HG03139 (cell line): ENCODE data around the gene KRT31.
"Not testable (repeated sequence)": the region's sequence is repeated elsewhere in the genome, so short reads cannot be mapped to it uniquely, and the experiment has no call there.

Experiments
- ATAC-seq: cut with Tn5 transposase; IDR thresholded peaks from one replicate; pipeline ENCODE4 v1.9.1; 2021; ENCODE audit not compliant: unreplicated experiment

Gene KRT31

GRCh38 chr17:41396996-41397660 lies at the start of gene KRT31:
Gene KRT31 (minus strand): TSS chr17:41397608. CDS start chr17:41397539, 69 bp downstream.
- ATAC-seq = no peak

GRCh38 chr17:41446806-41447205 lies 49.4 kb upstream of the KRT31 start:
- ATAC-seq = no peak

DNA sequence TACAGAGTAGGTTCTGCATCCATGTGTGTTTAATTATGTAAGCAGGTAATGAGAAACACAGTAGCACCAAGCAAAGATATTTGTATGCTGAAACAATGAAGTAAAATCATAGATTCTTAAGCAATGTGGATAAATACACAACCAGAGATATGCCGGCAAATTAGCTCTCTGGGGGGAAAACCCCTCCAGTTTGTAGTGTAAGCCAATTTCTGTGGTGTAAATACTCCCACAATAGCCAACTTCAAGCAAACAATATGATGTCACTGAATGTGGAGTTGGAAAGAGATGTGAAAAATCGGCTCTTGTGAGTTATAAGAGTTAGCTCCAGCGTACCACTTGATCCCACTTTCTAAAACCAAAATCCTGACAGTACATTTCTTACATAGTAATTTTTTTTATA lies 47.2 kb upstream of the KRT31 start:
- no peak for ATAC-seq

GRCh38 chr17:41444186-41444585 lies 46.8 kb upstream of the KRT31 start:
- ATAC-seq = no peak

GRCh38 chr17:41442739-41443138 lies 45.3 kb upstream of the KRT31 start:
- ATAC-seq = no peak

DNA sequence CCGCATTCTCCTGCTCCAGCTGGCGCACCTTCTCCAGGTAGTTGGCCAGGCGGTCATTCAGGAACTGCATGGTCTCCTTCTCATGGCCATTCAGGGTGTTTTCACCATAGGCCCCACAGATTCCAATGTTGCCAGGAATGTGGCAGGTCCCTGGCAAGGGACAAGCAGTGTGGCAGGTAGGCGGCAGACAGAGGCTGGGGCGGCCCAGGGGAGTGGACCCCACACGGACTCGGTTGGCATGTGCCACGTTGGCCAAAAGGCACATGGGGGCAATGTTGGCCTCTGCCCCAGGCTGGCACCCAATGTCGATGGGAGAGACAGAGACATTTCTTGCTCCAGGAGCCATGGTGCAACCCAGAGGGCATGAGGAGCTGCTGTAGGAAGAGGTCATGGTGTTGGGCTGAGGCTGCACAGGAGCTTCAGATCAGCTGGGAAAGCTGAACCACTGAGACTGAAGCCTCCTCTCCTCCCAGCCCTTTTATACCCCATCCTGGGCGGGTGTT lies 43.2 kb upstream of the KRT31 start, which contains the start of gene KRT38:
Gene KRT38, minus strand, starts transcription at position 453 of the 503 bp plus-strand sequence. Its CDS starts 62 bp downstream, at position 391.
- ATAC-seq = no peak

- no peak for ATAC-seq
Observed at GRCh38 chr17:41439375-41439774, 42.0 kb upstream of the KRT31 start.

GRCh38 chr17:41437769-41438168 lies 40.4 kb upstream of the KRT31 start:
- ATAC-seq = no peak

GRCh38 chr17:41437254-41437653 lies 39.8 kb upstream of the KRT31 start:
- ATAC-seq = no peak

DNA sequence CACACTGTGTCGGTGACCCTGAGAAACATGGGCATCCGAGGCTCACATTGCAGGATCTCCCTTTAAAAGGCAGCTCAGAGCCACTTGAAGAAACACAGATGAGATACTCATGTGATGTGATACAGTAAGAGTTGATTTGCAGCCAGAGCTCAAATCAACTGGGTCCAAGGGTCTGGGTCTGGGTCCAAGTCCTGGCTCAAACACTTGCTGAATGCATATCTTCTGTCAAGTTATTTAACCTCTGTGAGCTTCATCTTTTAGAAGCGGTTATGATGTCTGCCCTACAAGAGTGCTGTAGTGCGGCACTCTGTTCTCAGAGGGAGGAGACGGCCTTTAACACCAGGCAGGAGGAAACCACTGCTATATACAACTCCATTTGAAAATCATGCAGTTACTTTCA lies 37.0 kb upstream of the KRT31 start:
- ATAC-seq = no peak

GRCh38 chr17:41434005-41434404 lies 36.6 kb upstream of the KRT31 start:
- no peak for ATAC-seq

GRCh38 chr17:41433586-41433985 lies 36.2 kb upstream of the KRT31 start:
- no peak for ATAC-seq

DNA sequence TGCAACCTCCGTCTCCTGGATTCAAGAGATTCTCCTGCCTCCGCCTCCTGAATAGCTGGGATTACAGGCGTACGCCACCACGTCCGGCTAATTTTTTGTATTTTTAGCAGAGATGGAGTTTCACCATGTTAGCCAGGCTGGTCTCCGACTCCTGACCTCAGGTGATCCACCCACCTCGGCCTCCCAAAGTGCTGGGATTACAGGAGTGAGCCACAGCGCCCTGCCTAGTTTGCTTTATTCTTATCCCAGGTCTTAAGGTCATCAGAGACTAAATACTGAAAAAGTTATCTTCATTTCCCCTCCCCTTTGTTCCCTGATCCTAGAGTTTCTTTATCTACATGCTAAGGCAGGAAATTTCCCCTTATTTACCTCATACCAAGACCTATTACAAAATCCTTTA lies 33.0 kb upstream of the KRT31 start:
- not testable (repeated sequence) for ATAC-seq

DNA sequence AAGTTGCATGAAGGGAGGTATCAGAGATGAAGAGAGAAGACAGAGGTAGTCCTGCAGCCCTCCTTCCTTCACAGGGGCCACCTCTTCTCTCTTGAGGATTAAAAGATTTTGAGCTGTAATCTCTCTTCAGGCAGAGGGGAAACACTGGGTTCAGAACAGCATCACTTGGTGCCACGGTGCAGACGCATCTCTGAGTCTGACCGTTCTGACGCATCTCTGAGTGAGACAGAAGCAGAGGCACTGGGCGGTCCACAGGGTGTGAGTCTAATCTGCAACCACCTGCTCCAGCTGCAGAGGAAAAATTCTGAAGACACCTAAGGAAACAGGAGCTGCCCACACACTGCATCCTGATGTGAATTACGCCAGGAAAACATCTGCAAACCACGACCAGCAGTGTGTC lies 32.3 kb upstream of the KRT31 start:
- ATAC-seq = no peak

GRCh38 chr17:41428591-41429291 lies 31.3 kb upstream of the KRT31 start:
- no peak for ATAC-seq

GRCh38 chr17:41424111-41424635 lies 26.8 kb upstream of the KRT31 start, which contains the start of gene KRT37:
Gene KRT37 (minus strand): TSS chr17:41424585. CDS start chr17:41424523, 62 bp downstream.
- no peak for ATAC-seq

DNA sequence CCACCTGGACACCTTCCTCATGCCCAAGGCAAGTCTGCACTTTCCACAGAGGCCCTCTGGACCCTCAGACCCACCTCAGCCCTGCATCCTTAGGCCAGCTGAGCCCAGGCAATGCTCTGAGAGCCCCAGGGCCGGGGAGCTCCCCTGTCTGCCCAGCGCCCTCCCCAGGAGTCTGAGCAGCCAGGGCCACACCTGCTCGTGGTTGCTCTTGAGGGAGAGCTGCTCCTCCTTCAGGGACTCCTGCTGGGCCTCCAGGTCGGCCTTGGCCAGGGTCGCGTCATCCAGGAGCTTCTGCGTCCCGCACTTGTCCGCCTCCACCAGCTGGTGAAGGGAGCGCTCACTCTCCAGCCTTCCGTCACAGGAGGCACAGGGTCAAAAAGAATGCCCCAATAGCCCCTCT lies 25.2 kb upstream of the KRT31 start:
- ATAC-seq = not testable (repeated sequence)

- no peak for ATAC-seq
Observed at GRCh38 chr17:41421617-41422016, 24.2 kb upstream of the KRT31 start.

GRCh38 chr17:41421116-41421515 lies 23.7 kb upstream of the KRT31 start:
- ATAC-seq = no peak

DNA sequence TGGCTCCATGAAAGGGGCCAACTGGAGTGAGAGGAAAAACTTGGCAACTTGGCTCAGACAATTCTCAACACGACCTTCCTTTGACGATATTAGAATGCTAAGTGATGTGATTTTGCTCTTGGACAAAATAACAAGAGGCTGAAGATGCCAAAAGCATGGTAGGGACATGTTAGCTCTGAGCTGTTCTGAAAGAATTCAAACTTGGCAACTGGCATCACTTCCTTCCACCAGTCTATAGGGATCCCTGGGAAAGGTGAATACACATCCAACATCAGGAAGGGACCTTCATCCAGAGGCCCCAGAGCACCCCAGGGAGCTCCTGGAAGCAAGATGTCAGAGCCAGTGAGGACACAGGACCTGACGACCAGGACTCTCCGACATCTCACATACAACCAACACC lies 22.7 kb upstream of the KRT31 start:
- ATAC-seq = no peak

DNA sequence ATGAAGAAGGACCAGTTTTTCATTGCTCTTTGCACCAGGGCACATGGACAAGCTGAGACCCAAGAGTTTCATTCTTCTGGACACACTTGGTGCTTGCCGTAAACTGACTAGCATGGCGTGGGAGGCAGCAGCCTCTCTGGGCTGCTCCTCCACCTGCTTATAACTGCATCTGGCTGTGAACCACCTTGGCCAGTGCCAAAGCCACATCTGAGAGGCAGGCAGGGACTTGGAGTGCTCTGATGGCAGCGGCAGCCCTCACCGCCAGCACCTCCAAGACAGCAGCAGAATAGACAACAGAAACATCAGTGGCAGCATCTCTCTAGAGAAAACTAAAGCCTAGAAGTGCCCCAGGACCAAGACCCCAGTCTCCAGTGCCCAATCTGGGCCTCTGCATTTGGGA lies 22.3 kb upstream of the KRT31 start:
- ATAC-seq = no peak
